Esophagus muscularis mucosa (tissue), 4 donors: ENCODE results near the gene SYVN1. TPM values are rescaled to one million over a fixed set of nuclear protein-coding genes. Genes with fewer than 3 reads are reported as not detected.

Experiments
- DNase-seq: peaks from one replicate; pipeline ENCODE4 v3.0.0-alpha.2; 2017; ENCODE audit errors: extremely low spot score
- H3K27ac ChIP-seq, 4 donors: fragments of 200-600 bp; sonication (generic); replicated peaks in 1 of 4; 1 replicate in 3 of 4; 2 replicates in 1 of 4; pipeline ENCODE4 v1.5.1; 2016 to 2019; ENCODE audit warnings: mild to moderate bottlenecking in 1 of 4
- H3K27me3 ChIP-seq, 4 donors: fragments of 200-600 bp; sonication (generic); one replicate each; pipeline versions ENCODE4 v1.5.1 to v1.6.0; 2016 to 2019
- H3K36me3 ChIP-seq, 4 donors: fragments of 200-600 bp; sonication (generic); one replicate each; pipeline ENCODE4 v1.5.1; 2016 to 2019
- H3K4me1 ChIP-seq, 4 donors: fragments of 200-600 bp; sonication (generic); one replicate each; pipeline ENCODE4 v1.5.1; 2016 to 2019
- H3K4me3 ChIP-seq, 4 donors: fragments of 200-600 bp; sonication (generic); 1 replicate in 2 of 4; 2 replicates in 2 of 4; pipeline ENCODE4 v1.5.1; 2016 to 2019; ENCODE audit warnings: mild to moderate bottlenecking in 4 of 4, moderate library complexity in 1 of 4
- H3K9me3 ChIP-seq, 4 donors: fragments of 200-600 bp; sonication (generic); 1 replicate in 3 of 4; 2 replicates in 1 of 4; pipeline ENCODE4 v1.5.1; 2016 to 2019
- CTCF ChIP-seq, 3 experiments: fragments of 200-600 bp in 2 of 3; fragments of 450-650 bp in 1 of 3; sonication (generic) in 2 of 3; IDR thresholded peaks; one replicate each; pipeline ENCODE4 v1.5.1; 2017 to 2019; ENCODE audit warnings: antibody characterized with exemption in 3 of 3, mild to moderate bottlenecking in 2 of 3, moderate library complexity in 1 of 3
- EP300 ChIP-seq: sonication (generic); formaldehyde crosslinking; IDR thresholded peaks from one replicate; pipeline ENCODE4 v1.6.1; 2017; ENCODE audit warnings: antibody characterized with exemption
- POLR2A ChIP-seq: fragments of 450-650 bp; IDR thresholded peaks from one replicate; pipeline ENCODE4 v1.6.1; 2017; ENCODE audit warnings: antibody characterized with exemption, moderate library complexity, mild to moderate bottlenecking, low read depth
- POLR2AphosphoS5 ChIP-seq, 2 donors: sonication (generic); formaldehyde crosslinking; IDR thresholded peaks; one replicate each; pipeline ENCODE4 v1.6.1; 2017; ENCODE audit warnings: antibody characterized with exemption in 2 of 2
- WGBS: methylation state at CpG from one replicate; pipeline ENCODE4 v1.1.5; 2018; 5-methylcytosine and 5-hydroxymethylcytosine counted together
- intact Hi-C: fragments of 100-400 bp; cut with DNase I; formaldehyde crosslinking; loops from one replicate; pipeline ENCODE4 v1.15.1; 2023
- total RNA-seq, 4 donors: library from RNA; depleted of rRNA; stranded (reverse); fragments of >200 nt; gene quantifications; one replicate each; pipeline versions ENCODE4 v1.1.0 to v1.2.1, GENCODE V29; 2016

SYVN1 gene
- total RNA-seq, 4 donors from 2014 or later, result 24.1 to 39.5 (median 27.5) TPM

DNA sequence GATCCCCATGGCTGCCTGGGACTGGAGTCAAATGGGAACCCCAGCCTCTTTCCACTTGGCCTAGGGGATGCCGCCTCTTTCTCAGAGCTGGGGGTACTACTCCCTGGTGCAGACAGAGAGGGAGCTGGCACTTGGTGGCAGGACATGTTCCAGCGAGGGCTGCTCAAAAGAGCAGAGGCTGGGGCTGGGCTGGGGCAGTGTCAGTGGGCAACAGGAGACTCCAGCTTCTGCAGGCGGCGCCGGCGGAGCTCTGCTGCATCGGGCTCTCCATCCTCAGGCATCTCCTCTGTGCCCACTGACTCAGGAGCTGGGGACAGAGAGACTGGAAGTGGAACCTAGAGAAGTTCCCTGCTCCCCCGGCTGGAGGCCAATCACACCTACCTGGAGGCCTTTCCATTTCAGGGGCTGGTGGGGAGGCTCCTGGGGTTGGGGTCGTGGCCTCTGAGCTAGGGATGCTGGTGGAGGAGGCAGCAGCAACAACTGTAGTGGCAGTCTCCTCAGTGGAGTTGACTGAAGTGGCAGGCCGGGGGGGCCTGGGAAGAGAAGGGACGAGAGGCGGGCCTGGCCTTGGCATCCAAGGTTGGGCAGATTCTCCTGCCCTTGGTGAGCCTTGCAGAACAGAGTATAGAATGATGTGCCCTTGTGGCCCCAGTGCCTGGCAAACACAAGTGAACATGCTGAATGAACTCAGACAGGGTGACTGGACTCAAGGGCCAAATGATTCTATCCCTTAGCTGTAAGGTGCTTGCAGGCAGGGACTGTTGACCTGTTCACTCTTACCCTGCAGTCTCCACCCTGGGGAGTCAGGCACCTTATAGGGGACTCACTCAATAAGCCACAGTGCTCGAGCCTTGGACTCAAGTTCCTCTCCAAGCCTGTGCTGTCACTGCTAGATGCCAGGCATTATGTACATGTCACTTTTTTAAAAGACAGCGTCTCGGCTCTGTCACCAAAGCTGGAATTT, 5.9 kb downstream of the SYVN1 start:
- no peaks in the 10 kb centered on the region for H3K9me3 ChIP-seq
- peaks cover 13 to 27% (median 23%) of the 10 kb centered on the region in 4 donors for H3K4me1 ChIP-seq
- DNase-seq, result no peak
- WGBS, result 81% methylated on average over 13 of the region's 15 CpGs
- H3K27ac ChIP-seq, result no peak overlapping the region
- H3K27me3 ChIP-seq, result no peaks in the 10 kb centered on the region
- H3K36me3 ChIP-seq, result peaks cover 64 to 92% (median 89%) of the 10 kb centered on the region in 4 donors
- intact Hi-C loops, result no loop called here
- H3K4me3 ChIP-seq, result no peak overlapping the region
- no peak for TF ChIP-seq CTCF (IDR thresholded peaks at IDR 0.05)
- no peak for TF ChIP-seq POLR2AphosphoS5 (IDR thresholded peaks at IDR 0.05)
- no peak for TF ChIP-seq EP300
- TF ChIP-seq POLR2A, result no peak

- no peaks in the 10 kb centered on the region for H3K9me3 ChIP-seq
- no peak overlapping the region for H3K4me3 ChIP-seq
- H3K4me1 ChIP-seq, result peaks cover 11 to 27% (median 23%) of the 10 kb centered on the region in 4 donors
- intact Hi-C loops, result no loop called here
- no peak for TF ChIP-seq EP300
- TF ChIP-seq CTCF (IDR thresholded peaks at IDR 0.05), result no peak
- no peak for TF ChIP-seq POLR2AphosphoS5 (IDR thresholded peaks at IDR 0.05)
- TF ChIP-seq POLR2A, result no peak
- no peaks in the 10 kb centered on the region for H3K27me3 ChIP-seq
- H3K27ac ChIP-seq, result no peak overlapping the region
- 78% methylated on average over 12 of the region's 12 CpGs for WGBS
- H3K36me3 ChIP-seq, result peaks cover 64 to 86% (median 84%) of the 10 kb centered on the region in 4 donors
- no peak for DNase-seq
Measured at GRCh38 chr11:65127473-65128181, 6.7 kb downstream of the SYVN1 start.

DNA sequence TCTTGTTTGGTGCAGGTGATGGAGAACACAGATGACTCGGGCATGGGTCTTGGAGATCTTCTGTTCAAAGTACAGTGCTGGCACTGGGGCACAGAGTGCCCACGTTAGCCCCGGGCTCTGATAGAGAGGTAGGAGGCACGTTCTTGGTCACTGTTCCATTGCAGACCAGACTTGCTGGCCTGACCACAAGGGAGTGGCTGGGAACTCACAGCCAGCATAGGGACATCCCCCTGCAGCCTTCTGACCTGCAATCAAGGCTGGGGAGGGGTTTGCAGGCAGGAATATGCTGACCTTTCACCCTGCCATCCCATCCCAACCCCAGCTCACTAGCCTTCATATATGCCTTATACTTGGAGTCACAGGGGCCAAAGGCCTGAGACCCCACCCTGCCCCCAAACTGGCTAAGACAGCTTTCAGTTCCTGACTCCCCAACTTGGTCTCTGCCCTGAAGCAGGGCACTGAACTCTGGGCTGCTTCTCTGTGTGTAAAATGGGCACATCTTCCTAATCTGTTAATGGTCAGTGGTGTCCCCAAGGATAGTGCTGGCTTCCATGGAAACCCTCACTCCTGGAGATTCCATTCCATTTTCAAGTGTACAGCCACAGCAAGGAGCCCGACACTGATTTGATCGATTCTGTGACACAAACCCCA, 7.6 kb downstream of the SYVN1 start:
- TF ChIP-seq EP300 (no peak), POLR2A (no peak), CTCF (IDR thresholded peaks at IDR 0.05) (no peak), POLR2AphosphoS5 (IDR thresholded peaks at IDR 0.05) (no peak)
- DNase-seq, result no peak
- H3K9me3 ChIP-seq, result no peaks in the 10 kb centered on the region
- H3K4me3 ChIP-seq, result no peak overlapping the region
- H3K27ac ChIP-seq, result no peak overlapping the region
- peaks cover 9 to 21% (median 19%) of the 10 kb centered on the region in 4 donors for H3K4me1 ChIP-seq
- peaks cover 64 to 77% (median 75%) of the 10 kb centered on the region in 4 donors for H3K36me3 ChIP-seq
- H3K27me3 ChIP-seq, result no peaks in the 10 kb centered on the region
- intact Hi-C loops, result no loop called here
- 85% methylated on average over 4 of the region's 6 CpGs for WGBS

DNA sequence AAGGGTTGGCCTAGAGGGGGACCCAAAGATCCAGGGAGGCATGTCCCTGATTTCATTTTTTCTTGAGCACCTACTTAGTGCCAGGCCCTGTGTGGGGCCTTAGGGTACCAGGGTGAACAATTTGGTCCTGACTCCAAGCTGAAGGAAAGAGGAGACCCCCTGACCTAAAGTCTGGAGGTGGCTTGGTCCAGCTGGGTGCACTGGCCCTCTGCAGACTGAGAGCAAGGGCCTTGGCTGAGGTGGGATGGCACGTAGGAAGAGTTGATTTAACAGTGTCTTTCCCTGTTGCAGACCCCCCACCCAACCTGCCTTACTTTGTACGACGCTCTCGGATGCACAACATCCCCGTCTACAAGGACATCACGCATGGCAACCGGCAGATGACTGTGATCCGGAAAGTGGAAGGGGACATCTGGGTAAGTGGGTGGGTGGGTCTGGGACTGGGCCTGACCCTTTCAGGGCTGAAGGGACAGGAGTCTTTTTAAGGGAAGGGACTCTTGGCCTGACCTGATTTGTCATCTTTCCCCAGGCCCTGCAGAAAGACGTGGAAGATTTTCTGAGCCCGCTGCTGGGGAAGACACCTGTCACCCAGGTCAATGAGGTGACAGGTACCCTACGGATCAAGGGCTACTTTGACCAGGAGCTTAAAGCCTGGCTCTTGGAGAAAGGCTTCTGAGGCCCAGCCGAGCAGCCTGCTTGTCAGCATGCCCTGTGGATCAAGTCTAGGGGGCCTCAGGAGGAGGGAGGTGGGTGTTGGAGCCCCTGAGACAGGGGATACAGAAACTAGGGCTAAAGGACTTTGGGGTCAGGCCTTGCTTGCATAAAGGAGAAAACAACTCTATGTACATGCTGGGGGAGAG, 8.9 kb downstream of the SYVN1 start:
- Histone ChIP-seq H3K9me3 (no peaks in the 10 kb centered on the region), H3K4me3 (no peak overlapping the region), H3K36me3 (peaks cover 58 to 71% (median 69%) of the 10 kb centered on the region in 4 donors), H3K27ac (no peak overlapping the region), H3K27me3 (no peaks in the 10 kb centered on the region), H3K4me1 (peaks cover 20 to 33% (median 30%) of the 10 kb centered on the region in 4 donors)
- WGBS, result 86% methylated on average over 11 of the region's 12 CpGs
- TF ChIP-seq POLR2AphosphoS5 (IDR thresholded peaks at IDR 0.05), result no peak
- no peak for TF ChIP-seq EP300
- no peak for DNase-seq
- intact Hi-C loops, result no loop called here
